Psoas muscle (tissue), 8 donors: ENCODE measurements around the gene OXER1. TPM values are rescaled to one million over a fixed set of nuclear protein-coding genes. Genes with fewer than 3 reads are reported as not detected.

Experiments
- ATAC-seq, 4 donors: fragments of 200-7000 bp; cut with Tn5 transposase; one replicate each; pipeline ENCODE4 v1.9.1; 2020; ENCODE audit warnings: moderate library complexity in 3 of 4, mild to moderate bottlenecking in 2 of 4
- DNase-seq, 2 donors: peaks; one replicate each; pipeline ENCODE4 v3.0.0-alpha.2; 2020
- H3K27ac ChIP-seq: fragments of 200-600 bp; one replicate; pipeline ENCODE4 v1.8.0; 2022
- H3K27me3 ChIP-seq, 3 donors: fragments of 200-600 bp in 1 of 3; one replicate each; pipeline versions ENCODE4 v1.6.1 to v1.8.0; 2013 to 2022; ENCODE audit warnings: low read length in 2 of 3, mild to moderate bottlenecking in 2 of 3, moderate library complexity in 1 of 3; ENCODE audit not compliant: insufficient read depth in 3 of 3
- H3K36me3 ChIP-seq, 2 donors: fragments of 200-600 bp in 1 of 2; one replicate each; pipeline versions ENCODE4 v1.6.1 to v1.8.0; 2013 to 2022; ENCODE audit warnings: low read depth in 1 of 2, mild to moderate bottlenecking in 1 of 2, moderate library complexity in 1 of 2; ENCODE audit not compliant: insufficient read depth in 1 of 2
- H3K4me1 ChIP-seq: fragments of 200-600 bp; one replicate; pipeline ENCODE4 v1.8.0; 2022
- H3K4me3 ChIP-seq: fragments of 200-600 bp; one replicate; pipeline ENCODE4 v1.8.0; 2022; ENCODE audit warnings: mild to moderate bottlenecking
- H3K9me3 ChIP-seq: fragments of 200-600 bp; one replicate; pipeline ENCODE4 v1.8.0; 2022
- WGBS, 3 donors: extraction: QIAGEN DNeasy Blood & Tissue Kit; methylation state at CpG; one replicate each; pipeline versions ENCODE4 v1.1.6 to v1.1.7; 2013; 5-methylcytosine and 5-hydroxymethylcytosine counted together
- intact Hi-C, 2 donors: fragments of 100-400 bp; cut with DNase I; formaldehyde crosslinking; loops; one replicate each; pipeline versions ENCODE4 v1.11.0 to v1.14.2; 2022
- polyA plus RNA-seq, 3 donors: library from polyadenylated mRNA; stranded (reverse); fragments of 200-250 nt; gene quantifications; one replicate each; pipeline ENCODE4 v1.2.3, GENCODE V29; 2013
- total RNA-seq, 4 donors: library from RNA; stranded (reverse); fragmentation: NEBNext Ultra II Directional in 2 of 4; extraction: Animal tissue kit (Norgen Biotek cat#: 25700) in 2 of 4; gene quantifications; one replicate each; pipeline versions ENCODE4 v1.2.1 to v1.2.4, GENCODE V29; 2021 to 2023
- TF ChIP-seq, protein P1 (sequence below): fragments of 200-600 bp; IDR thresholded peaks from one replicate; pipeline ENCODE4 v1.8.0; 2022; ENCODE audit warnings: antibody characterized with exemption
- donor health status: healthy with polysubstance abuse.
- donor health status: DM: no; HTN: no; CAD: no; lungs with moderate emphysema.
- donor health status: Bipolar disorder and iron deficiency.
- donor health status: healthy.
- donor health status: DM: yes; HTN: yes; CAD: no.
- donor health status: DM: no; HTN: no; CAD: no.
- donor health status: DM: no; HTN: no; CAD: no.
- donor health status: DM: yes; HTN: yes; CAD: no.

OXER1 gene
- total and polyA plus RNA-seq, 7 donors = 0.04 to 1.2 (median 0.20) TPM

DNA sequence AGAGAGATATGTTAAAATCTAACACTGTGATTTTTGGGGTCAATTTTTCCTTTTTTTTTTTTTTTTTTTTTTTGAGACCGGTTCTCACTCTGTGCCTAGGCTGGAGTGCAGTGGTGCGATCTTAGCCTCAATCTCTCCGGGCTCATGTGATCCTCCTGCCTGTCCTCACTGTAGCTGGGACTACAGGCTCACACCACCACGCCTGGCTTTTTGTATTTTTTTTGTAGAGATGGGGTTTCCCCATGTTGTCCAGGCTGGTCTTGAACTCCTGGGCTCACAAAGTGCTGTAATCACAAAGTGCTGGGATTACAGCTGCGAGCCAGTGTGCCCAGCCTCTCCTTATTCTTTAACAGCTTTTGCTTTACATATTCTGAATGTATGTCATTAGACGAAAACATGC is 31.3 kb upstream of the OXER1 start:
- DNase-seq (no peak), ATAC-seq (no peak)
- 92 to 97% (median 93%) methylated on average over 6 of the region's 6 CpGs for WGBS, 3 donors
- no peaks in the 10 kb centered on the region for H3K36me3 ChIP-seq
- TF ChIP-seq, protein P1, sequence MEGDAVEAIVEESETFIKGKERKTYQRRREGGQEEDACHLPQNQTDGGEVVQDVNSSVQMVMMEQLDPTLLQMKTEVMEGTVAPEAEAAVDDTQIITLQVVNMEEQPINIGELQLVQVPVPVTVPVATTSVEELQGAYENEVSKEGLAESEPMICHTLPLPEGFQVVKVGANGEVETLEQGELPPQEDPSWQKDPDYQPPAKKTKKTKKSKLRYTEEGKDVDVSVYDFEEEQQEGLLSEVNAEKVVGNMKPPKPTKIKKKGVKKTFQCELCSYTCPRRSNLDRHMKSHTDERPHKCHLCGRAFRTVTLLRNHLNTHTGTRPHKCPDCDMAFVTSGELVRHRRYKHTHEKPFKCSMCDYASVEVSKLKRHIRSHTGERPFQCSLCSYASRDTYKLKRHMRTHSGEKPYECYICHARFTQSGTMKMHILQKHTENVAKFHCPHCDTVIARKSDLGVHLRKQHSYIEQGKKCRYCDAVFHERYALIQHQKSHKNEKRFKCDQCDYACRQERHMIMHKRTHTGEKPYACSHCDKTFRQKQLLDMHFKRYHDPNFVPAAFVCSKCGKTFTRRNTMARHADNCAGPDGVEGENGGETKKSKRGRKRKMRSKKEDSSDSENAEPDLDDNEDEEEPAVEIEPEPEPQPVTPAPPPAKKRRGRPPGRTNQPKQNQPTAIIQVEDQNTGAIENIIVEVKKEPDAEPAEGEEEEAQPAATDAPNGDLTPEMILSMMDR = no peak
- H3K9me3 ChIP-seq = no peaks in the 10 kb centered on the region
- peaks cover 0 to 11% (median 0%) of the 10 kb centered on the region in 3 donors for H3K27me3 ChIP-seq
- H3K4me1 ChIP-seq = no peaks in the 10 kb centered on the region
- intact Hi-C loops = no loop called here
- H3K4me3 ChIP-seq = no peak overlapping the region
- no peak overlapping the region for H3K27ac ChIP-seq

DNA sequence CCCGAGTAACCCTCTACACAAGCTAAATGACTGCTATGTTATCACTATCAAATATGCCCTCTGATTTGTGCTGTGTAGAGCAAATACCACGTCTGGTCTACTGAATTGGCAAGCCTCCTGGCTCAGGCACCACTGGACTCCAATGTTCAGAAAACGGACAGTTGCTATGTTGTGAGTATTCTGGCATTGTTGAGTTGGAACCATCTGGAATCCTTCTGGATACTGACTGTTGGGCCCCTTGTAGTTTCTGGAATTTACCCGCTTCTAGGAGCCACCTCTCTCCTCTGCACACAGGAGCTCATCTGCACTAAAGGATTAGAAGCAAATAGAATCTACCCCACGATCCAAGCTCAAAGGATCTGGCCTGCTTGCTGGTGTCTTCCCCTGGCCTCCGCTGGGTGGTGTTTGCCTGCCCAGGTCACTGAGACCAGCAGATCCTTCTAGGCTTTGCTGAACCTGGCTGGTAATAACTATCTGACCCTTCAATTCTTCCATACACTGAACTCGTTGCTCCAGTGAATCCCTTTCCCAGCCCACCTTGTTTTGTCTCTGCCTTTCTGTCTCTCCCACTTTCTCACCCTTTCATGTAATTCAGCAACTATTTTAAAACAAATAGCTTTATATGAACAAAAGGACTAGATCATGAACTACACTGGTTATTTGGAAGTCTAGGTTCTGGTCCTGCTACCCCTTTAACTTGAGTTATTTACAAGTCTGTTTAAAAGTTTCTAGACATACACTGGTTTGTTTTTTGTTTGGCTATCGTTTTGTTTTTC is 30.5 kb upstream of the OXER1 start:
- peak; percentile 46 to 68 (median 60) for ATAC-seq
- no peaks in the 10 kb centered on the region for H3K9me3 ChIP-seq
- DNase-seq = peak in 1 of 2 donors; percentile 59
- no peaks in the 10 kb centered on the region for H3K36me3 ChIP-seq
- no peaks in the 10 kb centered on the region for H3K4me1 ChIP-seq
- peak overlapping the region; percentile 44 for H3K27ac ChIP-seq
- TF ChIP-seq, protein P1 = peak; percentile 31
- peaks cover 0 to 18% (median 0%) of the 10 kb centered on the region in 3 donors for H3K27me3 ChIP-seq
- no peak overlapping the region for H3K4me3 ChIP-seq
- 48 to 74% (median 57%) methylated on average over 8 of the region's 8 CpGs for WGBS, 3 donors
- intact Hi-C loops = no loop called here

DNA sequence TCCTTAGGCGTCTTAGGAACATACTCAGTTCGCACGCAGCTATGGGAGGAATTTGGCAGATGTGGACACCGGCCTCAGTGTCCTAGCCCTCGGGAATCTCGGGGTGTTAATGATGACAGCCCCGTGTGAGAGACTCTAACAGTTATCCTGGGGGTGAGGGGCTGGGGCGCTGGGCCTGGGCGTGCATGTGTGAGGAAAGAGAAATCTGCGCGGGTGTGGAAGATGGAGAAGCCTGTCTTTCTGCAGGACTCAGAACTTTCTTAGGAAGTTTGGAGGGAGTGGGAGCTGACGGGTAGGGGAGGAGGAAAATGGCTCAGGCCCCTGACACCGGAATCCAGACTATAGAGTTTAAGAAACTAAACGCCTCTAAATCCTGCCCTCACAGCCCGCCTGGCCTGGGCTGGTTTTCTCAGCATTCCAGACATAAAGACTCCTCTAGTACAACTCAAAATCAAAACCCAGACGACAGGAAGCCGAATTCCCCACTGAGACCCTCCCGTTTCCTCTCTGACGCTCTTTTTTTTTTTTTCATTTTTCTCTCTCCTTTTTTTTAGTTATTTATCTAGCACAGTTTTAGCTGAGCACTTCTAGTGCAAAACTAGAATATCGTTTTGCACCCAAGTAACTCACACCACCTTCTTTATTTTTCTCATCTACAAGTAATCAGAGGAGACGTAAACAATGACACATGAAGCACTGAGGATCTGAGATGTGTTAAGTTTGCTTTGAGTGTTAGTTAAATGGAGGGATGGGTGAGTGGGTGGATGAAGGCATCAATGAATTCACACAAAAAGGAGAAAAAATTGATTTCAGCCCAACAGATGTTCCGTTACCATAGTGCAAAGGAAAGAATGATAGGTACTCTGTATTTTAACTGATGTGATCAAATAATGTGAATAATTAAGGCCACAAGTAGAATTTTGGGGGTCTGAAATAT is 29.7 kb upstream of the OXER1 start:
- TF ChIP-seq, protein P1 = no peak
- ATAC-seq = no peak
- no peaks in the 10 kb centered on the region for H3K9me3 ChIP-seq
- H3K4me1 ChIP-seq = no peaks in the 10 kb centered on the region
- no peaks in the 10 kb centered on the region for H3K36me3 ChIP-seq
- peaks cover 0 to 18% (median 0%) of the 10 kb centered on the region in 3 donors for H3K27me3 ChIP-seq
- H3K4me3 ChIP-seq = peak overlapping the region; percentile 74
- 40 to 45% (median 40%) methylated on average over 22 of the region's 22 CpGs for WGBS, 3 donors
- peak overlapping the region; percentile 76 for H3K27ac ChIP-seq
- intact Hi-C loops = no loop called here
- peak in 1 of 2 donors; percentile 57 for DNase-seq

- Histone ChIP-seq H3K4me1 (no peaks in the 10 kb centered on the region), H3K4me3 (peak within 1 kb of the TSS; percentile 74), H3K9me3 (no peaks in the 10 kb centered on the region), H3K27ac (peak within 1 kb of the TSS; percentile 76), H3K36me3 (no peaks in the 10 kb centered on the region), H3K27me3 (peaks cover 0 to 18% (median 2%) of the 10 kb centered on the region in 3 donors)
- intact Hi-C loops = no loop called here
- ATAC-seq (peak; percentile 51 to 74 (median 64)), DNase-seq (peak; percentile 63 to 78)
- WGBS, 3 donors = 5 to 19% (median 7%) methylated on average over 55 to 75 of the region's 75 CpGs
- TF ChIP-seq, protein P1 = no peak
Measured at GRCh38 chr2:42792583-42793333, 28.8 kb upstream of the OXER1 start, which contains the start of gene HAAO. Gene HAAO, minus strand, starts transcription at chr2:42792583. Its CDS starts 47 bp downstream, at chr2:42792536.
